Activated effector memory CD4-positive, alpha-beta T cell treated with Interleukin-2 at 50 U/mL for 16 hours (primary cell): Measurements from ENCODE around the gene TPGS1.

Source experiments
- DNase-seq: peaks from one replicate; pipeline ENCODE4 v3.0.0-alpha.2; 2020

The TPGS1 gene, protein sequence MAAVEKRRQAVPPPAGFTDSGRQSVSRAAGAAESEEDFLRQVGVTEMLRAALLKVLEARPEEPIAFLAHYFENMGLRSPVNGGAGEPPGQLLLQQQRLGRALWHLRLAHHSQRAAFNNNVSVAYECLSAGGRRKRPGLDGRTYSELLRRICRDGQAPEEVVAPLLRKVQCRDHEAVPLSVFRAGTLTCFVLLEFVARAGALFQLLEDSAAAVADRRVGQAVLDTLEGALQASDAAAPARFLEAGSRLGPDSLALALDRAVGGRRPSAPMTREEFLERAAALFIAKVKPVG

DNA sequence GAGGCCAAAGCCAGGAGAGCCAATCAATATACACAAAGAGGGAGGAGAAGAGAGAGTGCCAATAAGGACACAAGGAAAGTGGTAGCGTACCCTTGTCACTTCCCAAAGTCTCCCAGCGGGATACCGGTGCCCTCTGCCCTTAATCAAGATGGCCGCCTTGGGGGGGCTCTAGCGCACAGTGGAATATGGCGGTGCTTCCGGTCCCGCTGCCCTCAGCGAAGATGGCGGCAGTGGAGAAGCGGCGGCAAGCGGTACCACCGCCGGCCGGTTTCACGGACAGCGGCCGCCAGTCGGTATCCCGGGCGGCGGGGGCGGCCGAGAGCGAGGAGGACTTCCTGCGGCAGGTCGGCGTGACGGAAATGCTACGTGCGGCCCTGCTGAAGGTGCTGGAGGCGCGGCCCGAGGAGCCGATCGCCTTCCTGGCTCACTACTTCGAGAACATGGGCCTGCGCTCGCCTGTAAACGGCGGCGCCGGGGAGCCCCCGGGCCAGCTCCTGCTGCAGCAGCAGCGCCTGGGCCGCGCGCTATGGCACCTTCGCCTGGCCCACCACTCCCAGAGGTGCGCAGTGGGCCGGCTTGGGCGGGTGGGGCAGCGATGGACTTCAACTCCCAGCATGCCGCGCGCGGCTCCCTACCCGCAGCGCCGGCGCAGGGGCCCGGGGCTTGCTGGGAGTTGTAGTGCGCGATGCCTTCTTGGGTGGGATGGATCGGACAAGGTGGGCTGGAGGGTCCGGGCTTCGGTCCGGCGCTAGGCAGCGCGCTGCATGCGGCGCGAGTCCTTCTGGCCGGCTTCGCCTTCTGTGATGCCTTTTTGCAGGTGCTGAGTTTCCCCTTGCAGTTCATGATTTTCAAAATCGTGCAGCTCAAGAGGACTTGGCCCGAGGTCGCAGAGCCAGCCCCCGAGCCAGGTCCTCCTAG lies at the start of gene TPGS1:
TPGS1 (plus strand) TSS at position 212 of the 918 bp plus-strand sequence; CDS start at position 222, 10 bp downstream.
- DNase-seq, result peak; percentile 82

DNA sequence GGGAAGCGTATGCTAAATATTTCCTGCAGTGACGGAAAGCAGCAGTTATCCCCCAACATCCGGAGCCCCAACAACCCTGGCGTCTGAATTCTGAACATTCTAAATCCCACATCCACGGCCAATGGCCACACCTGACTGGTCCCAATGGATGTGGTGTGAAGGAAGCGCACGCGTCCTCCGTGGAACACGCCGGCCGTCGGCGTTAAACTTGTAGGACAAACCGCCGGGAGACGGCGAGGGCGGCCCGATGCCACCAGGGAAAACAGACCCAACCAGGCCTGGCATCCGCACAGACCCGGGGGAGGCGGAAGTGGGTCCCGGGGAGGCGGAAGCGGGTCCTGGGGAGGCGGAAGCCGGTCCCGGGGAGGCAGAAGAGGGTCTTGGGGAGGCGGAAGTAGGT lies 49.7 kb upstream of the TPGS1 start:
- no peak for DNase-seq

DNA sequence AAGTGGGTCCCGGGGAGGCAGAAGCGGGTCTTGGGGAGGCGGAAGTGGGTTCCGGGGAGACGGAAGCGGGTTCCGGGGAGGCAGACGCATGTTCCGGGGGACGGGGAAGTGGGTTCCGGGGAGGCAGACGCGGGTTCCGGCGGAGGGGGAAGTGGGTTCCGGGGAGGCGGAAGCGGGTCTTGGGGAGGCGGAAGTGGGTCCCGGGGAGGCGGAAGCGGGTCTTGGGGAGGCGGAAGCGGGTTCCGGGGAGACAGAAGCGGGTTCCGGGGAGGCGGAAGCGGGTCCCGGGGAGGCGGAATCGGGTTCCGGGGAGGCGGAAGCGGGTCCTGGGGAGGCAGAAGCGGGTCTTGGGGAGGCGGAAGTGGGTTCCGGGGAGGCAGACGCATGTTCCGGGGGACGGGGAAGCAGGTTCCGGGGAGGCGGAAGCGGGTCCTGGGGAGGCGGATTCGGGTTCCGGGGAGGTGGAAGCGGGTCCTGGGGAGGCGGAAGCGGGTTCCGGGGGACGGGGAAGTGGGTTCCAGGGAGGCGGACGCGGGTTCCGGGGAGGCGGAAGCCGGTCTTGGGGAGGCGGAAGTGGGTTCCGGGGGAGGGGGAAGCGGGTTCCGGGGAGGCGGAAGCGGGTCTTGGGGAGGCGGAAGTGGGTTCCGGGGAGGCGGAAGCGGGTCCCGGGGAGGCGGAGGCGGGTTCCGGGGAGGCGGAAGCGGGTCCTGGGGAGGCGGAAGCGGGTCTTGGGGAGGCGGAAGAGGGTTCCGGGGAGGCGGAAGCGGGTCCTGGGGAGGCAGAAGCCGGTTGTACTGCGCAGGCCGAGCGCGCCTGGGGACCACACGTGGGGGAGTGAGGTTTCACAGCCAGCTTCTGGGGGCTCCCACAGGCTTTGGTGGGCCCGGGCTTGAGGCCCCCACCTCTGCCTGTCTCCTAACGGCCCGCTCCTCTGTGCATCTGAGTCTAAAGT lies 48.9 kb upstream of the TPGS1 start:
- DNase-seq, result no peak

DNA sequence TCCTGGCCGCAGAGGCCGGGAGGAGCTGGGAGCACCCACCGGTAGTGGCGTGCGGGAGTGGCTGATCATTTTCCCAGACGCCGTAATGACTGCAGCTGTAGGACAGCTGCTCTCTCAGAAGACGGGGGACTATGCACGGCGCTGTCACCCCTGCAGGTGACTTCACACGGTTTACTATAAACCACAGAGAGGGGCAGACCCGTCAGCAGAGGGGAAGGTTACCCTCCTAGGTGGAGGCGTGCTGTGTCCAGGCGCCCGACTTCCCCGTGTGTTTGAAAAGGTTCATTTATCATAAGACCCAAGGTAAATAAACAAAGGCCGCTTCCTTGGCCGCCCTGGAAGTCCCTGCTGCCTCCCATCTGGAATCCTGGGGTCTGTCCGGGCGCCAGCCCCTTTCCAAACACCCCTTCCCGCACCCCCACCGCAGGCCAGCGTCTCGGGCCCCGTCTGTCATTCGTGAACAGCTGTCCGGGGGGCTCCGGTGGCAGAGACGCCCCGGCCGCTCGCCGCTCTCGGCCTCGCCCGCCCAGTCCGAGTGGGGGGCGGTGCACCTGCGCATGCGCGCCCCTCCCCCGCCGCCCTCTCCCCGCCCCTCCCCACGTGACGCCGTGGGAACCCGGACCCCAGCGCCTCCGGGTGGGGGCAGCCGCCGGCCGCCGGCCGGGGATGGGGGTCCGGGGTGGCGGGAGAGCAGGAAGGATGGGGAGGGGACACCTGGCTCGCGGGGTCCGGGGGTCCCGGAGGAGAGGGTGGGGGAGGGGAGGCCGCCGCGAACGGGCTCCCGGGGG lies 47.4 kb upstream of the TPGS1 start:
- no peak for DNase-seq

DNA sequence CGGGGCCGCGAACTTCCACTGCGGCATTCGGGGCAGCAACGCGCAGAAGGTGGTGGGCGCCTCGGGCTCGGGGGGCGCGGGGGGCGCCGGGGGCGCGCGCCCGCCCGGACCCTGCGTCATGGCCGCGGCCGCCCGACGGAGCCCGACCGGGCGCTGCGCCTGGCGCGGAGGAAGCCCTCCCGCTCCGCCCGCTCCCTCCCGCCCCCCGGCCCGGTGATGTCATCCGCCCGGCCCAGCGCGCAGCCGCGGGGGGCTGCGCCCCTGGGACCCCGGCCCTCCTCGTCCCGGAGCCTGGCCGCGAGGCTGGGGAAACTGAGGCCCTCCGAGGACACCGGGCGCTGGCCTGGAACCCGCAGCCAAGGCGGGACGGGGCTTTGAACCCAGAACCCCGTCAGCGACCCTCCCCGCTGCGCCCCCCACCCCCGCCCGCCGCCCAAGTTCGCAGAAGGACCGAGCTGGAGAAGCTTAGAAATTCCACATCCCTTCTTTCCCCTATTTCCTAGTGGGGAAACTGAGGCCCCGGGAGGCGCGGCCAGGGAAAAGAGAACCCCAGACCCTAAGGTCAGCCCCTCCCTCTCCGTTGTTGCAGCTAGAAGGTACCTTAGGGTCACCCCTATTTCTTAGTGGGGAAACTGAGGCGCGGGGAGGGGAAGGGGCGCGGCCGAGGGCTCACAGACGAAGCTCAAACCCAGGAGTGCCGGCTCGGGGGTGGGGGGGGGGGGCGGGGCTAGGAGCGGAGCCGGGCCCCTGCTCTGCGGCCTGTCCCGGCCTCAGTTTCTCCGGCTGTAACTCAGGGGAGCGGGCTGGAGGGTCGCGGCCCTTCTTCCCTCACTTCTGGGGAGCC lies 46.2 kb upstream of the TPGS1 start, which contains the start of gene SHC2:
SHC2 (minus strand) TSS at position 157 of the 844 bp plus-strand sequence; CDS start at position 120, 37 bp downstream.
- DNase-seq, result no peak

DNA sequence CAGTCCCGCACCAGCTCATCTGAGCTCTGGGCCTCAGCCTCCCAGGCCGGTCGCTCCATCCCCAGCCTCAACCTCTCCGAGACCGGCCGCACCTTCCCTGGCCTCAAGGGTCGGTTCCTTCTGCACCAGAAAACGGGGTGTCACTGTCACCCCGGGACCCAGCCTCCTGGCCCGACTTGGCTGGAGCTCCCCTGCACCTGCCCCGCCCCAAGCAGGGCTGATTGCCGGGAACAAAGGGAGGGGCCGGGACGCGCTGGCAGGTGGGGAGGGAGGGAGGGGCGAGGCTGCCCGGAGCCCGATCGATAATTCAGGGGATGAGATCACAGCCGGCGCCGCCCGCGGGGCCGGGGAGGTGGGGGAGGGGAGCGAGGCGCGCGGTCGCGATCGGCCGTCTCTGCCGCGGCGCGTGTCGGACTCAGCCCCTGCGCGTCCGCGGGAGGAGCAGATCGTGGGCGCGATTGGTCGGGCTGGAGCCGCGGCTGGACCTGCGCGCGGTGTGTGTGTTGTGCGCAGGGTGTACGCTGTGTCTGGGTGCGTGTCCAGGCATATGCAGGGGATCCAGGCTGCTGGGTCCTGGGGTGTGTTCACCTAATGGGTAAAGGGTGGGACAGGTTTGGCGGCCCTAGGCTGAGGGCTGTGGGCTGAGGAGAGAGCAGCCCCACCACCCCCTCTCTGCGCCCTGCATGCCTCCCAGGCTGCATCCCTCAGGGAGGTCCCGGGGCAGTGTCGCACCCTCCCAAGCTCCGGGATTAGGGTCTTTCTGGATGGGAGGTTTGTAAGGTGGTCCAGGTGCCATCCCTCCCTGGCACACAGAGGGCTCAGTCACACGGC lies 45.4 kb upstream of the TPGS1 start:
- DNase-seq, result no peak

DNA sequence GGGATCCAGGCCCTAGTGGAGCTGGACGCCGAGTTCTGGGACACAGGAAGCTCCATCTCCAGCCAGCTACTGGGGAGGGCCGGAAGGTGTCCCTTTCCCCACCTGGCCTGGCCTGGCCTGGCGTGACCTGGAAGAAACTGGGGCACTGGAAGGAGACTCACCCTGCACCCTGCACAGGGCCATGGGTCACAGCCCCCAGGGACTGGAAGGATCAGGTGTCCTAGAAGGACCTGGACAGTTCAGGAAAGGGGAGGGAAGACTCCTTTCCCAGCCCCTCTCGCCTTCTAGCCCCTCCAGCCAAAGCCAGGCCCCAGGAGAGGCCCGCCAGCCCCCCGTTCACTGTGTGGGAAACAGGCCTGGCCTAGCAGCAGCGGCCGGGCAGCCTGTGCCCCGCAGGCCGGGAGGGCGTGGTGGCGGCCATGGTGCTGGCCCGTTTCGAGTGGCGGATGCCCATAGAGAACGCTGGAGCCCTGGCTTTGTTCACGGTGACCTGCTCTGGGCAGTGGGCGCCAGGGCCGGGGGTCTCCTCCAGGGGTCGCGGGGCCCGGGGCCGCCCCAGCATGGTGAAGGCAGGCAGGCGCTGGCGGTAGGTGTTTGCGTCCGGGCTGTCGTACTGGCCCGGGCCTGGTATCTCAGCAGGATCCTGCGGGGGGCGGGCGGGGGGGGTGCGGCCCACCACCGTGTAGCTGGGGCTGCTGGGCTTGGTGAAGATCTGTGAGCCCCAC lies 43.7 kb upstream of the TPGS1 start:
- no peak for DNase-seq

DNA sequence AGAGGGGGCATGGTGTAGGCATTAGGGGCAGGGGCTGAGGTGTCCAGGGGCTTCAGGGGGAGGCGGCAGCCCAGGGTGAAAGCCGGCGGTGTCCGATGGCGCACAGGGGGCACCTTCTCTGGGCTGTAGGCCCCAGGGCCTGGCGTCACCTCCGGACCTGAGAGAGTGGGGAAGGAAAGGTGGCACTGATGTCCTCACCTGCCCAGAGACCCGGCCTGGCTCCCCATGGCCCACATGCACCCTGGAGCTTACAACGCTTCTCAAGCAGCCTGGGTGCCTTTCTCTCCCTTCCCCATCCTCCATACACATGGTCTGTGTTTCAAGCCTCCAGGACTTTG lies 43.1 kb upstream of the TPGS1 start:
- DNase-seq, result no peak

DNA sequence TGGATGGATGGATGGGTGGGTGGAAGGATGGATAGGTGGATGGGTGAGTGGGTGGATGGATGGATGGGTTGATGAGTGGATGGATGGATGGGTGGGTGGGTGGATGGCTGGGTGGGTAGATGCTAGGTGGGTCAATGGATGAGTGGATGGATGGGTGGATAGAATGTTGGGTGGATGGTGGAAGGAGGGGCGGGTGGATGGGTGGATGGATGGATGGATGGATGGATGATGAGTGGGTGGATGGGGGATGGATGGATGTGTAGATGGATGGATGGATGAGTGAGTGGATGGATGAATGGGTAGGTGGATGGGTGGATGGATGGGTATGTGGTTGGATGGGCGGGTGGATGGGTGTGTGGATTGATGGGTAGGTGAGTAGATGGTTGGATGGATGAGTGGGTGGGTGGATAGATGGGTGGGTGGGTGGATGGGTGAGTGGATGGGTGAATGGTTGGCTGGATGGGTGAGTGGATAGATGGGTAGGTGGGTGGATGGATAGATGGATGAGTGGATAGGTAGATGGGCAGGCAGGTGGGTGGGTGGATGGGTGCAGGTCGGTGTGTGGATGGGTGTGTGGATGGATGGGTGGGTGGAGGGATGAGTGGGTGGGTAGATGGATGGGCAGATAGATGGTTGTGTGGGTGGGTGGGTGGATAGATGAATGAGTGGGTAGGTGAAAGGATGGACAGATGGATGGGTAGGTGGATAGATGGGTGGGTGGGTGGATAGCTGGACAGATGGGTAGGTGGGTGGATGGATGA lies 42.1 kb upstream of the TPGS1 start:
- no peak for DNase-seq

DNA sequence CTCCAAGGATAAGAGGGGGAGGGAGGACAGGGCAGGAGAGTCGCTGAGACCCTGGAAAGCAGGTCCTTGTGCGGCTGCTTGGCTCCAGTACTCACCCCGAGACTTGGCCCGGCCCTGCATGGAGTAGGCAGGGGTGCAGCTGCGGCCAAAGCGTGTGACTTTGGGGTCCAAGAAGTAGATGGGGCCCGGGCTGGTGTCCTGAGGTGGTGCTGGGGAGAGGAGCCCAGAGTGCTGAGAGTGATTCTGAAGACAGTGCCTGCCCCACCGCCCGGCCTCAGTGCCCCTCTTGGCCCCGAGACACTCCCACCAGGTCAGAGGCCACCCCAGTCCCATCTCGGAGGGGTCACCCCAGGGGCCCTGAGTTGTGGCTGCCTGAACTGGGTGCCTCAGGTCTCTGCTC lies 39.7 kb upstream of the TPGS1 start:
- no peak for DNase-seq

DNA sequence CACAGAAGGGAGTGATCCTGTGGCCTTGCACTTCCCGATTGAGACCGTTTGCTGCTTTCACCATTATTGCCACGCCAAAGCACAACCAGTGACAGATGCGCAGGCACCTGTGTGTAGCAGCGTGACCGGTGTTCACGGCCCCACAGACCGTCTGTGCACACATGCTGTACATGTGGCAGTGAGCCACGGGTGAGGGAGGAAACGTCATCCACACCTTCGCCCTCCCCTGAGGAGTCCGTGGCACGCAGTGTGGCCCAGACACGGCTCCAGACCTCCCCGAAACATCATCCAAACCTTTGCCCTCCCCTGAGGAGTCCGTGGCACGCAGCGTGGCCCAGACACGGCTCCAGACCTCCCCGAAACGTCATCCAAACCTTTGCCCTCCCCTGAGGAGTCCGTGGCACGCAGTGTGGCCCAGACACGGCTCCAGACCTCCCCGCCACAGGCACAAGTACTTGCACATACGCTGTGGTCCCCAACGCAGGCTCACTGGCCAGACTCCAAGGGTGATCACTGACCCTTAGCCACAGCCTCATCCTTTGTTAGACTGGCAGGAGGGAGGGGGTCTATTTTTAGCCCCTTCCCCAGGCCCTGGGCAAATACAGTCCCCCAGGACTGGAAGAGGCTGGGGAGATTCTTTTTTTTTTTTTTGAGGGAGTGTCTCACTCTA lies 38.6 kb upstream of the TPGS1 start:
- DNase-seq, result no peak

DNA sequence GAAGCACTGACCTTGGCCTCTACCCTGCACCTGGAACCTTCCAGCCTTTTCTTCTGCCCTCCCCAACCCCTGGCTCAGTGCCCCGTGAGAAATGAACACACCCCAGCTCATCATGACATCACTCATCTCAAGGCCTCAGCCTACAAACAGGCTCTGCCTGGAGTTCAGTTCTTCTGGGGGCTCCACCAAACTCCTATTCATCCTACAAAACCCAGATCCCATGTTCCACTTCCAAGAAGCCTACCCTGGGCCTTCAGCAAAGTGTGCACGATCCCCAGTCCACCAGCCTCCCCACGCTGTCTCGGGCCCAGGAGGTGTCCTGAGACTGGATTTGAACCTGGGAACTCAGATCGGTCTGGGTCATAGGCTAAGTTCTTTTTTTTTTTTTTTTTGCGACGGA lies 37.5 kb upstream of the TPGS1 start:
- no peak for DNase-seq

DNA sequence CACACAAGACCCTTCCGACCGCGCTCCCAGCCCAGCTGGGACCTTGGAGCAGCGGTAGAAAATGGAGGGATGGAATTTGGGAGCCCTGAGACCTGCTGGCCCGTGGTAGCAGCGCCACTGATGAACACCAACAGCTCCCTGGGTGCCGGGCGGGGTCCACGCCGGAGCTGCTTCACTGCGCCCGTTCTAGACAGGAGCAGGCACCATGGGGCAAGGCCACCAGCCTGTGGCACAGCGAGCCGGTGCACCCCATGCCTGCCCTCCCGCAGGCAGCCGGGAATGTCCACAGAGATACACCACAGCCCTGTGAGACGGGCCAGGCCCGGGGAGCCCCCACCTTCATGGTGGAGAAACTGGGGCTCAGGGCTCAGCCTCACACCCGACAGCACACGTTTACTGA lies 36.6 kb upstream of the TPGS1 start:
- DNase-seq, result no peak

DNA sequence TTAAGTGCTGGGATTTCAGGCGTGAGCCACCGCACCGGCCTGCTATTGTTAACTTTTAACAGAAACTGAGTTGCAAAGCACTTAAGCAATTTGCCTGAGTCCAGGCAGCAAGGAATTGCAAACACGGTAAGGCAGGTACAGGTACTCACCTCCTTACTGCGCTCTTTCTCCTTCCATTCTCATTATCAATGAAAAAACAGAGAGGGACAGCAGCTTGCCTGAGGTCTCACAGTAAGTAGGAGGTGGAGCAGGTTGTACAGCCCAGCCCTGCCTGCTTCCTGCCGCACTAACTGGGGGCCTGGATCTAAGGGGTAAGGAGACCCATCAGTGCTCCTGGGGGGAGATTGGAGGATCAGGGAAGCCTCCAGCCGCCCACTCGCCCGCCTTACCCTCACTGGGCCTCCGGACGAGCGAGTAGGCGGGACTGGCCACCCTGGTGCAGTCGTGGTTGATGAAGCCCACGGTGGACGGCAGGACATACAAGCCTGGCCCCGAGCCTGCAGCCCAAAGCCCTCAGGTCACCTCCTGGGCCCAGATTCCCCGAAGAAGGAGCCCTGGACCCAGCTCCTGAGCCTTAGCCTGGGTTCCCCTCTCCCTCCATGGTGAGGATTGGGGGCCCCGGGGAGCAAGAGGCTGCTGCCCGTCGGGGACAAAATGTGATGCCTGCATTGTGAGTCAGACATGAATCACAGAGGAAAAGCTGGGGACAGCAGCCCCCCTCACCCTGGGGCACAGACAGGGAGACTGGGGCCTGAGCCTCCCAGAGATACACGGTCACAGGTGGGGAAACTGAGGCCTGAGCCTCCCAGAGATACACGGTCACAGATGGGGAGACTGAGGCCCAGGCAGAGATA lies 35.1 kb upstream of the TPGS1 start:
- DNase-seq, result no peak

DNA sequence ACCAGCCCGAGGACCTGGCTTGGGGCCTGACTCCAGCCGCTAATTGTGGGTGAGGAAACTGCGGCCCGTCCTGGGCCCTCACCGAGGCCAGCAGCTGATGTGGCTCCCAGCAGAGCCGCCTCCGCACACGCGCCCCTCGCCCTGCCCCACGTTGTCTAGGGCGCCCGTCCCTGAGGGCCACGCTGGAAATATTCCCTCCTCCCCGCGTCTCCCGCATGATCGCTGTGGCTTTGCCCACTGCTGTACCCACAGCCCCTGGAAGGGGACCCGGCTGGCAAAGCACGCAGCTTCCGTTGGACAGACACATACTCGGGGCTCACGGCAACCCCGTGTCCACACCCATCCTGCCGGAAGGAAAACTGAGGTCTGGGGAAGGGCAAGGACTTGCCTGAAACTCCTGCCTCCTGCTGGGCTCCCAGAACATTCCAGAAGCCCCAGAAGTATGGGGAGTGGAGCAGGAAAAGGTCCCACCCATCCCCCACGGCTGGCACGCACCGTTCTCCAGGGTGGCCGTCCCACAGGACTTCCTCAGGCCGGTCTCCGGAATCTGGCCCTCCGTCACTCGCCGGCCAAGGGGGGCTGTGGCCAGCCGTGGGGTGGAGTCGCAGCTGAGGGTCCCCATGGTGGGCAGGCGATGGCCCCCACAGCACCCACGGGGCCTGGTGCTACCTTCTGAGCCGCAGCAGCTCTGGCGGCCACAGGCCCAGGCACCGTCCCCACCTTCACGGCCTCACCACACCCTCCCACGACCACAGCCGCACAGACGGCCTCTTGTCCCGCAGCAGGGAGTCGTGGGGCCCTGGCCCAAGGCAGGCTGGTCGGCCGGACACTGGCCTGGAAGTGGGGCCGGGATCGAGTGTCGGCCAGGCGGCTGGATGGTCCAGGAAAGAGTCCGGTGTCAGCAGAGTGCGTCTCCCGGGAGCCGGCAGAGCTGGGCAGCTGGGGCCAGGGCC lies 32.9 kb upstream of the TPGS1 start:
- DNase-seq, result no peak

DNA sequence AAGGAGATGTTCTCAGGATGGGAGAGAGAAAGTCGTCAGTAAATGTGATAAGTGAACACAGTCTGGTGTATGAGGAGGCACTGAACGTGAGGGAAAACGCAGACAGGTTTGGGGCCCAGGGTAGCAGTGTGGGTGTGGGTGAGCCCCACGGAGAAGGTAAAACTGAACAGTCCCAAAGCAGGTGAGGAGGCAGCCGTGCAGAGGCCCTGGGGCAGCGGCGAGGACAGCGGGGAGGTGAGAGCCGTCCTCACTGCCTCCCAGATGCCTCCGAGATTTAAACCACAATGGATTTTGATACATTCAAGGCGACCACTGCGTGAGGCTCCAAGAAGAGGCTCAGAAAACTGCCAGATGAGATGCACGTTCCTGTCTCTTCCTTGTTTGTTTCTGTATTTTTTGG lies 31.9 kb upstream of the TPGS1 start:
- DNase-seq, result no peak
